GM18951 (cell line): ENCODE data around the gene SGIP1.

Experiments used
- POLR2A ChIP-seq: IDR thresholded peaks from 4 replicates; pipeline ENCODE4 v1.6.1; 2011; ENCODE audit warnings: mild to moderate bottlenecking; ENCODE audit not compliant: insufficient read length, insufficient read depth; ENCODE audit errors: extremely low read depth
- in situ Hi-C: fragments of 300-500 bp; cut with MboI; formaldehyde crosslinking; loops from one replicate; pipeline ENCODE4 v1.12.0; 2022; ENCODE audit warnings: low sequenced_read_pairs, mixed read lengths, inconsistent platforms; ENCODE audit not compliant: unreplicated experiment

Gene SGIP1

GRCh38 chr1:66752671-66753371 is 218.9 kb downstream of the SGIP1 start:
- no peak for TF ChIP-seq POLR2A
- in situ Hi-C loops, result loop anchor here (25.0 kb wide), 2 partner anchors 234 to 734 kb away; no protein-coding TSS in a partner anchor

- in situ Hi-C loops, result loop anchor here (25.0 kb wide), 2 partner anchors 230 to 730 kb away; no protein-coding TSS in a partner anchor
- TF ChIP-seq POLR2A, result no peak
Observed at GRCh38 chr1:66757722-66758240, 223.8 kb downstream of the SGIP1 start.

- TF ChIP-seq POLR2A, result no peak
- in situ Hi-C loops, result loop anchor here (25.0 kb wide), 2 partner anchors 229 to 729 kb away; no protein-coding TSS in a partner anchor
Observed at GRCh38 chr1:66758241-66758755, 224.3 kb downstream of the SGIP1 start.

GRCh38 chr1:66760506-66760905 is 226.6 kb downstream of the SGIP1 start:
- in situ Hi-C loops, result loop anchor here (10.0 to 25.0 kb wide), 3 partner anchors 227 to 727 kb away; no protein-coding TSS in a partner anchor
- no peak for TF ChIP-seq POLR2A

- TF ChIP-seq POLR2A, result no peak
- in situ Hi-C loops, result loop anchor here (10.0 to 25.0 kb wide), 3 partner anchors 226 to 726 kb away; no protein-coding TSS in a partner anchor
Observed at GRCh38 chr1:66761221-66761620, 227.3 kb downstream of the SGIP1 start.

GRCh38 chr1:66764994-66765578 is 231.1 kb downstream of the SGIP1 start:
- in situ Hi-C loops, result loop anchor here (10.0 to 25.0 kb wide), 3 partner anchors 222 to 722 kb away; no protein-coding TSS in a partner anchor
- TF ChIP-seq POLR2A, result no peak

- in situ Hi-C loops, result loop anchor here (10.0 to 25.0 kb wide), 3 partner anchors 220 to 720 kb away; no protein-coding TSS in a partner anchor
Observed at GRCh38 chr1:66767626-66768025, 233.7 kb downstream of the SGIP1 start.

GRCh38 chr1:66768965-66769364 is 235.0 kb downstream of the SGIP1 start:
- in situ Hi-C loops, result loop anchor here (10.0 to 25.0 kb wide), 3 partner anchors 218 to 718 kb away; no protein-coding TSS in a partner anchor
- TF ChIP-seq POLR2A, result no peak

More at GRCh38 chr1:66767626-66768025, 233.7 kb downstream of the SGIP1 start:
- no peak for TF ChIP-seq POLR2A

- in situ Hi-C loops, result loop anchor here (10.0 to 25.0 kb wide), 3 partner anchors 218 to 718 kb away; no protein-coding TSS in a partner anchor
Observed at GRCh38 chr1:66769512-66770229, 235.7 kb downstream of the SGIP1 start.

GRCh38 chr1:66770240-66770639 is 236.3 kb downstream of the SGIP1 start:
- in situ Hi-C loops, result loop anchor here (25.0 kb wide), 2 partner anchors 217 to 717 kb away; no protein-coding TSS in a partner anchor

More at GRCh38 chr1:66769512-66770229, 235.7 kb downstream of the SGIP1 start:
- no peak for TF ChIP-seq POLR2A

GRCh38 chr1:66770694-66771093 is 236.7 kb downstream of the SGIP1 start:
- in situ Hi-C loops, result loop anchor here (25.0 kb wide), 2 partner anchors 217 to 717 kb away; no protein-coding TSS in a partner anchor
- TF ChIP-seq POLR2A, result no peak

More at GRCh38 chr1:66770240-66770639, 236.3 kb downstream of the SGIP1 start:
- no peak for TF ChIP-seq POLR2A

GRCh38 chr1:66773227-66773626 is 239.3 kb downstream of the SGIP1 start:
- in situ Hi-C loops, result loop anchor here (25.0 kb wide), 2 partner anchors 214 to 714 kb away; no protein-coding TSS in a partner anchor
- TF ChIP-seq POLR2A, result no peak

- in situ Hi-C loops, result loop anchor here (25.0 kb wide), 2 partner anchors 213 to 713 kb away; no protein-coding TSS in a partner anchor
- no peak for TF ChIP-seq POLR2A
Observed at GRCh38 chr1:66774438-66774837, 240.5 kb downstream of the SGIP1 start.
